HepG2 (cell line): ENCODE measurements around the gene EEIG1. TPM values are rescaled to one million over a fixed set of nuclear protein-coding genes. Genes with fewer than 3 reads are reported as not detected.
A peak's percentile ranks its signal among the peaks of the same experiment; 100 is the strongest.

Experiments
- FLYWCH1 ChIP-seq: sonication (generic); formaldehyde crosslinking; IDR thresholded peaks from 2 replicates; pipeline ENCODE4 v1.8.1; 2023; ENCODE audit warnings: mild to moderate bottlenecking, missing genetic modification reagents
- GATAD1 ChIP-seq: IDR thresholded peaks from 2 replicates; pipeline ENCODE4 v1.6.1; 2016; ENCODE audit warnings: missing genetic modification reagents, missing compliant biosample characterization
- GLI4 ChIP-seq: sonication (generic); formaldehyde crosslinking; IDR thresholded peaks from 2 replicates; pipeline ENCODE4 v1.5.1; 2020; ENCODE audit warnings: missing genetic modification reagents, mild to moderate bottlenecking, moderate library complexity, borderline replicate concordance
- KDM5B ChIP-seq: sonication (generic); formaldehyde crosslinking; IDR thresholded peaks from 2 replicates; pipeline ENCODE4 v1.4.0; 2020; ENCODE audit warnings: missing genetic modification reagents, mild to moderate bottlenecking, borderline replicate concordance
- MAZ ChIP-seq, 2 experiments: sonication (generic) in 1 of 2; formaldehyde crosslinking in 1 of 2; IDR thresholded peaks; 2 replicates each; pipeline versions ENCODE4 v1.5.0 to v1.6.1; 2012 to 2020; ENCODE audit warnings: low read depth in 2 of 2, mild to moderate bottlenecking in 2 of 2, borderline replicate concordance in 1 of 2, improper control_type of control experiment in 1 of 2, low read length in 1 of 2, missing genetic modification reagents in 1 of 2, moderate library complexity in 1 of 2
- MYC ChIP-seq: sonication (generic); formaldehyde crosslinking; IDR thresholded peaks from 2 replicates; pipeline ENCODE4 v1.9.0; 2021; ENCODE audit warnings: missing genetic modification reagents, borderline replicate concordance
- NCOA1 ChIP-seq: sonication (generic); formaldehyde crosslinking; IDR thresholded peaks from 2 replicates; pipeline ENCODE4 v1.9.0; 2021; ENCODE audit warnings: missing genetic modification reagents
- NCOA2 ChIP-seq: sonication (generic); formaldehyde crosslinking; IDR thresholded peaks from 2 replicates; pipeline ENCODE4 v1.8.0; 2022; ENCODE audit warnings: inconsistent platforms
- NFIC ChIP-seq: IDR thresholded peaks from 2 replicates; pipeline ENCODE4 v1.6.1; 2012; ENCODE audit warnings: mild to moderate bottlenecking, low read length, inconsistent platforms
- NPAS2 ChIP-seq: sonication (generic); formaldehyde crosslinking; IDR thresholded peaks from 2 replicates; pipeline ENCODE4 v1.8.0; 2022; ENCODE audit warnings: mild to moderate bottlenecking, missing genetic modification reagents, borderline replicate concordance
- PCBP1 ChIP-seq: fragments of 200-400 bp; formaldehyde crosslinking; IDR thresholded peaks from 2 replicates; pipeline ENCODE4 v1.6.1; 2017; ENCODE audit warnings: mild to moderate bottlenecking, low read depth, low read length, borderline replicate concordance
- RAD21 ChIP-seq: fragments of 450-650 bp; formaldehyde crosslinking; IDR thresholded peaks from 2 replicates; pipeline ENCODE4 v1.5.0; 2020; ENCODE audit warnings: mild to moderate bottlenecking
- REL ChIP-seq: sonication (generic); formaldehyde crosslinking; conservative IDR thresholded peaks from 2 replicates; pipeline ENCODE4 v1.8.0; 2022; ENCODE audit warnings: mild to moderate bottlenecking, missing genetic modification reagents, moderate library complexity
- SNAPC2 ChIP-seq: sonication (generic); formaldehyde crosslinking; IDR thresholded peaks from 2 replicates; pipeline ENCODE4 v1.8.1; 2022; ENCODE audit warnings: mild to moderate bottlenecking, missing genetic modification reagents
- SOX5 ChIP-seq: IDR thresholded peaks from 2 replicates; pipeline ENCODE4 v1.6.1; 2016; ENCODE audit warnings: borderline replicate concordance
- XBP1 ChIP-seq: sonication (generic); formaldehyde crosslinking; IDR thresholded peaks from 2 replicates; pipeline ENCODE4 v1.5.0; 2020; ENCODE audit warnings: missing genetic modification reagents
- ZNF251 ChIP-seq: sonication (generic); formaldehyde crosslinking; IDR thresholded peaks from 2 replicates; pipeline ENCODE4 v1.9.0; 2021; ENCODE audit warnings: mild to moderate bottlenecking, missing genetic modification reagents
- ZNF563 ChIP-seq: sonication (generic); formaldehyde crosslinking; IDR thresholded peaks from 2 replicates; pipeline ENCODE4 v1.8.0; 2022; ENCODE audit warnings: mild to moderate bottlenecking, moderate library complexity, missing genetic modification reagents
- ZNF572 ChIP-seq: sonication (generic); formaldehyde crosslinking; IDR thresholded peaks from 2 replicates; pipeline ENCODE4 v1.5.1; 2020; ENCODE audit warnings: mild to moderate bottlenecking, missing genetic modification reagents
- ZNF747 ChIP-seq: sonication (generic); formaldehyde crosslinking; IDR thresholded peaks from 2 replicates; pipeline ENCODE4 v1.8.1; 2023; ENCODE audit warnings: missing genetic modification reagents, mild to moderate bottlenecking, borderline replicate concordance
- ZNF75D ChIP-seq: sonication (generic); formaldehyde crosslinking; IDR thresholded peaks from 2 replicates; pipeline ENCODE4 v1.8.1; 2023; ENCODE audit warnings: missing genetic modification reagents, mild to moderate bottlenecking, borderline replicate concordance
- ZNF788 ChIP-seq: sonication (generic); formaldehyde crosslinking; IDR thresholded peaks from 2 replicates; pipeline ENCODE4 v1.5.0; 2020; ENCODE audit warnings: mild to moderate bottlenecking, missing genetic modification reagents, borderline replicate concordance
- polyA plus RNA-seq, 8 experiments: library from polyadenylated mRNA; depleted of rRNA in 3 of 8; stranded (reverse) in 7 of 8; unstranded in 1 of 8; fragments of >200 nt; fragmentation: Illumina TruSeq in 4 of 8; extraction: Trizol in 4 of 8; gene quantifications; 2 replicates each; pipeline versions ENCODE4 v1.2.1 to v1.2.3, GENCODE V29; 2011 to 2016; ENCODE audit warnings: low read depth in 4 of 8, missing spikeins in 1 of 8, mixed read lengths in 1 of 8; ENCODE audit not compliant: insufficient read depth in 1 of 8
- total RNA-seq, 5 experiments: library from RNA; depleted of rRNA; stranded (reverse); fragments of >200 nt; fragmentation: Illumina TruSeq; extraction: Trizol; gene quantifications; 2 replicates each; pipeline ENCODE4 v1.2.3, GENCODE V29; 2016; ENCODE audit warnings: low read depth in 1 of 5
- TF ChIP-seq, protein P1 (sequence below): sonication (generic); formaldehyde crosslinking; IDR thresholded peaks from 2 replicates; pipeline ENCODE4 v1.5.0; 2020; ENCODE audit warnings: mild to moderate bottlenecking, missing genetic modification reagents, borderline replicate concordance
- TF ChIP-seq, protein P2 (sequence below): sonication (generic); formaldehyde crosslinking; IDR thresholded peaks from 2 replicates; pipeline ENCODE4 v1.5.0; 2020; ENCODE audit warnings: mild to moderate bottlenecking, missing genetic modification reagents, moderate library complexity
- TF ChIP-seq, protein P3 (sequence below): IDR thresholded peaks from 2 replicates; pipeline ENCODE4 v1.6.1; 2016; ENCODE audit warnings: control low read depth

The EEIG1 gene
- total and polyA plus RNA-seq, 2 of the 13 experiments (the other 11 are each of a cell fraction or from before 2014, with no cell fraction given), result 16.6 to 25.2 TPM

DNA sequence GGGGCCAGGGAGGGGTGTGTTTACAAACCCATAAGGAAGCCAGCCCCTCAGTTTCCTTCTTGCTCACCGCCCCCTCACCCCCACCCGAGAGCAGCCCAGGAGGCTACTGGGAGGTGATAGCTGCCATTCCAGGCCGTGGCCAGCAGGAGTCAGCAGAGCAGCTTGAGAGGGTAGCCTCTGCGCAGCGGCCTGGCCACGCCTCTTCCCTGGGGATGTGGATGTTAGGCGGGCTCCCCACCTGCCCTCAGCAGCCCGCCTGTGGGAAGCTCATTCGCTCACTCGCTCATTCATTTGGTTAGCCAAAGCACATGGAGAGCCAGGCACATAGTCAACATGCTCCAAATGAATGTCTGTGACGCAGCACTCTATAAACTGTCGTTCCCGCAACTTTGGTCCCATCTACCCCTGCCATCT lies 37.1 kb downstream of the EEIG1 start (continued):
- 0 out of 2 replicates have a peak, but pooled peaks have one; percentile 23 for TF ChIP-seq MAZ (IDR thresholded peaks at IDR 0.05; ENCODE audit: borderline replicate concordance, low read depth, low read length)
- no peak for TF ChIP-seq MAZ (CRISPR knock-in tag; IDR thresholded peaks at IDR 0.05; ENCODE audit: low read depth)
- no peak for TF ChIP-seq GATAD1 (CRISPR knock-in tag)
- TF ChIP-seq MYC (CRISPR knock-in tag), result peak; percentile 53; the same call in 1 of the 2 replicates
- 0 out of 2 replicates have a peak, but pooled peaks have one; percentile 19 for TF ChIP-seq ZNF747 (CRISPR knock-in tag)
- peak; percentile 25; the same call in 1 of the 2 replicates for TF ChIP-seq SOX5 (CRISPR knock-in tag)
- TF ChIP-seq RAD21 (CRISPR knock-in tag), result peak; percentile 91
- TF ChIP-seq, protein P1, sequence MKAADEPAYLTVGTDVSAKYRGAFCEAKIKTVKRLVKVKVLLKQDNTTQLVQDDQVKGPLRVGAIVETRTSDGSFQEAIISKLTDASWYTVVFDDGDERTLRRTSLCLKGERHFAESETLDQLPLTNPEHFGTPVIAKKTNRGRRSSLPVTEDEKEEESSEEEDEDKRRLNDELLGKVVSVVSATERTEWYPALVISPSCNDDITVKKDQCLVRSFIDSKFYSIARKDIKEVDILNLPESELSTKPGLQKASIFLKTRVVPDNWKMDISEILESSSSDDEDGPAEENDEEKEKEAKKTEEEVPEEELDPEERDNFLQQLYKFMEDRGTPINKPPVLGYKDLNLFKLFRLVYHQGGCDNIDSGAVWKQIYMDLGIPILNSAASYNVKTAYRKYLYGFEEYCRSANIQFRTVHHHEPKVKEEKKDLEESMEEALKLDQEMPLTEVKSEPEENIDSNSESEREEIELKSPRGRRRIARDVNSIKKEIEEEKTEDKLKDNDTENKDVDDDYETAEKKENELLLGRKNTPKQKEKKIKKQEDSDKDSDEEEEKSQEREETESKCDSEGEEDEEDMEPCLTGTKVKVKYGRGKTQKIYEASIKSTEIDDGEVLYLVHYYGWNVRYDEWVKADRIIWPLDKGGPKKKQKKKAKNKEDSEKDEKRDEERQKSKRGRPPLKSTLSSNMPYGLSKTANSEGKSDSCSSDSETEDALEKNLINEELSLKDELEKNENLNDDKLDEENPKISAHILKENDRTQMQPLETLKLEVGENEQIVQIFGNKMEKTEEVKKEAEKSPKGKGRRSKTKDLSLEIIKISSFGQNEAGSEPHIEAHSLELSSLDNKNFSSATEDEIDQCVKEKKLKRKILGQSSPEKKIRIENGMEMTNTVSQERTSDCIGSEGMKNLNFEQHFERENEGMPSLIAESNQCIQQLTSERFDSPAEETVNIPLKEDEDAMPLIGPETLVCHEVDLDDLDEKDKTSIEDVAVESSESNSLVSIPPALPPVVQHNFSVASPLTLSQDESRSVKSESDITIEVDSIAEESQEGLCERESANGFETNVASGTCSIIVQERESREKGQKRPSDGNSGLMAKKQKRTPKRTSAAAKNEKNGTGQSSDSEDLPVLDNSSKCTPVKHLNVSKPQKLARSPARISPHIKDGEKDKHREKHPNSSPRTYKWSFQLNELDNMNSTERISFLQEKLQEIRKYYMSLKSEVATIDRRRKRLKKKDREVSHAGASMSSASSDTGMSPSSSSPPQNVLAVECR, result peak; percentile 35; the same call in 1 of the 2 replicates
- no peak for TF ChIP-seq NPAS2 (CRISPR knock-in tag)
- TF ChIP-seq GLI4 (CRISPR knock-in tag), result no peak
- no peak for TF ChIP-seq ZNF572 (CRISPR knock-in tag)
- TF ChIP-seq ZNF788 (CRISPR knock-in tag), result peak; percentile 27; the same call in 1 of the 2 replicates
- TF ChIP-seq PCBP1, result 0 out of 2 replicates have a peak, but pooled peaks have one; percentile 54
- TF ChIP-seq NCOA2 (CRISPR knock-in tag), result no peak
- no peak for TF ChIP-seq XBP1 (CRISPR knock-in tag)
- TF ChIP-seq NFIC, result no peak
- TF ChIP-seq KDM5B (CRISPR knock-in tag), result peak; percentile 42; the same call in 1 of the 2 replicates
- TF ChIP-seq FLYWCH1 (CRISPR knock-in tag), result no peak
- TF ChIP-seq REL (CRISPR knock-in tag), result no peak
- no peak for TF ChIP-seq NCOA1 (CRISPR knock-in tag)
- TF ChIP-seq ZNF75D (CRISPR knock-in tag), result no peak
- TF ChIP-seq ZNF251, result no peak
- TF ChIP-seq, protein P2, sequence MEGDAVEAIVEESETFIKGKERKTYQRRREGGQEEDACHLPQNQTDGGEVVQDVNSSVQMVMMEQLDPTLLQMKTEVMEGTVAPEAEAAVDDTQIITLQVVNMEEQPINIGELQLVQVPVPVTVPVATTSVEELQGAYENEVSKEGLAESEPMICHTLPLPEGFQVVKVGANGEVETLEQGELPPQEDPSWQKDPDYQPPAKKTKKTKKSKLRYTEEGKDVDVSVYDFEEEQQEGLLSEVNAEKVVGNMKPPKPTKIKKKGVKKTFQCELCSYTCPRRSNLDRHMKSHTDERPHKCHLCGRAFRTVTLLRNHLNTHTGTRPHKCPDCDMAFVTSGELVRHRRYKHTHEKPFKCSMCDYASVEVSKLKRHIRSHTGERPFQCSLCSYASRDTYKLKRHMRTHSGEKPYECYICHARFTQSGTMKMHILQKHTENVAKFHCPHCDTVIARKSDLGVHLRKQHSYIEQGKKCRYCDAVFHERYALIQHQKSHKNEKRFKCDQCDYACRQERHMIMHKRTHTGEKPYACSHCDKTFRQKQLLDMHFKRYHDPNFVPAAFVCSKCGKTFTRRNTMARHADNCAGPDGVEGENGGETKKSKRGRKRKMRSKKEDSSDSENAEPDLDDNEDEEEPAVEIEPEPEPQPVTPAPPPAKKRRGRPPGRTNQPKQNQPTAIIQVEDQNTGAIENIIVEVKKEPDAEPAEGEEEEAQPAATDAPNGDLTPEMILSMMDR (CRISPR knock-in tag), result peak; percentile 92
- no peak for TF ChIP-seq ZNF563 (CRISPR knock-in tag)
- TF ChIP-seq SNAPC2, result no peak
- TF ChIP-seq, protein P3, sequence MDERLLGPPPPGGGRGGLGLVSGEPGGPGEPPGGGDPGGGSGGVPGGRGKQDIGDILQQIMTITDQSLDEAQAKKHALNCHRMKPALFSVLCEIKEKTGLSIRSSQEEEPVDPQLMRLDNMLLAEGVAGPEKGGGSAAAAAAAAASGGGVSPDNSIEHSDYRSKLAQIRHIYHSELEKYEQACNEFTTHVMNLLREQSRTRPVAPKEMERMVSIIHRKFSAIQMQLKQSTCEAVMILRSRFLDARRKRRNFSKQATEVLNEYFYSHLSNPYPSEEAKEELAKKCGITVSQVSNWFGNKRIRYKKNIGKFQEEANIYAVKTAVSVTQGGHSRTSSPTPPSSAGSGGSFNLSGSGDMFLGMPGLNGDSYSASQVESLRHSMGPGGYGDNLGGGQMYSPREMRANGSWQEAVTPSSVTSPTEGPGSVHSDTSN (CRISPR knock-in tag), result no peak
